Loucy (cell line): ENCODE data around the gene SNAPC1.

Source experiments
- H2AFZ ChIP-seq: fragments of 200-600 bp; sonication (generic); 2 replicates; pipeline ENCODE4 v1.6.0; 2016; ENCODE audit warnings: antibody characterized with exemption, mild to moderate bottlenecking, low read length, moderate library complexity
- H3F3A ChIP-seq: fragments of 200-600 bp; 2 replicates; pipeline ENCODE4 v1.6.0; 2016; ENCODE audit warnings: antibody characterized with exemption, low read depth, mild to moderate bottlenecking
- H3K27me3 ChIP-seq: fragments of 200-600 bp; sonication (generic); 2 replicates; pipeline ENCODE4 v1.6.1; 2014; ENCODE audit warnings: low read length, mild to moderate bottlenecking; ENCODE audit not compliant: insufficient read depth, poor library complexity, severe bottlenecking
- H3K36me3 ChIP-seq: fragments of 200-600 bp; sonication (generic); 2 replicates; pipeline ENCODE4 v1.6.1; 2016; ENCODE audit warnings: low read length; ENCODE audit not compliant: insufficient read depth
- H3K4me1 ChIP-seq: fragments of 200-600 bp; sonication (generic); 2 replicates; pipeline ENCODE4 v1.5.1; 2014; ENCODE audit warnings: low read length, mild to moderate bottlenecking; ENCODE audit not compliant: insufficient read depth, poor library complexity, severe bottlenecking
- H3K4me2 ChIP-seq: fragments of 200-600 bp; sonication (generic); 2 replicates; pipeline ENCODE4 v1.6.0; 2014; ENCODE audit warnings: antibody characterized with exemption, low read length, low read depth, mild to moderate bottlenecking; ENCODE audit not compliant: poor library complexity, severe bottlenecking
- H3K4me3 ChIP-seq: fragments of 200-600 bp; sonication (generic); 2 replicates; pipeline ENCODE4 v1.5.1; 2014; ENCODE audit warnings: low read length, mild to moderate bottlenecking, mixed read lengths; ENCODE audit not compliant: poor library complexity, severe bottlenecking
- H3K79me2 ChIP-seq: fragments of 200-600 bp; sonication (generic); 2 replicates; pipeline ENCODE4 v1.6.1; 2014; ENCODE audit warnings: low read length; ENCODE audit not compliant: insufficient read depth
- H3K9ac ChIP-seq: fragments of 200-600 bp; sonication (generic); 2 replicates; pipeline ENCODE4 v1.6.0; 2014; ENCODE audit warnings: mild to moderate bottlenecking, low read depth, low read length, moderate library complexity; ENCODE audit not compliant: poor library complexity, severe bottlenecking
- H3K9me2 ChIP-seq: fragments of 200-600 bp; sonication (generic); replicated peaks from 2 replicates; pipeline ENCODE4 v1.6.1; 2016; ENCODE audit warnings: low read depth, low read length, mixed read lengths
- H3K9me3 ChIP-seq: fragments of 200-600 bp; sonication (generic); 2 replicates; pipeline ENCODE4 v1.6.1; 2014; ENCODE audit warnings: mild to moderate bottlenecking, antibody characterized with exemption, low read length, low read depth; ENCODE audit not compliant: insufficient read depth
- H4K20me1 ChIP-seq: fragments of 200-600 bp; sonication (generic); 2 replicates; pipeline ENCODE4 v1.6.0; 2014; ENCODE audit warnings: antibody characterized with exemption, low read length, mild to moderate bottlenecking; ENCODE audit not compliant: insufficient read depth, poor library complexity, severe bottlenecking
- EZH2phosphoT487 ChIP-seq: fragments of 200-600 bp; IDR thresholded peaks from 2 replicates; pipeline ENCODE4 v1.6.1; 2018; ENCODE audit warnings: antibody characterized with exemption, mild to moderate bottlenecking, moderate library complexity, borderline replicate concordance
- TF ChIP-seq, protein P1 (sequence below): fragments of 200-600 bp; sonication (generic); conservative IDR thresholded peaks from 2 replicates; pipeline ENCODE4 v1.5.1; 2014; ENCODE audit warnings: mild to moderate bottlenecking, antibody characterized with exemption, low read length

Gene SNAPC1

DNA sequence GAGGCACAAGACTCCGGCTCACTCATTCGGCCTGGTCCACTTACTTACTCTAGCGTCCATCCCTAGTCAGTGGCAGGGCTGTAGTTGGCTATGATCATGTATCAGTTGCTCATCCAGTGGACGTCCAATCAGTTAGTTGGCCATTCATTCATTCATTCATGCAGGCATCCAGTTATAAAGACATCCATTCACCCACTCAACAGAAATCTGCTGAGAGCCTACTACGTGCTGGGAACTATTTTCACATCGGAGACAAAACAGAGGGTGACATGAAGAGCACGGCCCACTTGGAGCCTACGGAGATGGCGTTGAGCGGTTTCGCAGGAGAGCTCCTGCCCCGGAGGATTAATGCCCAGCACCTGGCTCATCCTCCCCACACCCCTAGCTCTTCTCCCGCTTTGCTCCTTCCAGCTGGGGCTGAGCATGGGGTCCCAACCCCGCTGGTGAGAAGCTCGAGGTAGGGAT is 49.7 kb downstream of the SNAPC1 start:
- Histone ChIP-seq H3K79me2 (no peaks in the 10 kb centered on the region), H3F3A (no peaks in the 10 kb centered on the region), H3K4me1 (no peaks in the 10 kb centered on the region), H3K9ac (no peak overlapping the region), H3K9me3 (no peaks in the 10 kb centered on the region), H3K36me3 (no peaks in the 10 kb centered on the region), H3K4me3 (no peak overlapping the region), H3K4me2 (no peak overlapping the region), H3K27me3 (no peaks in the 10 kb centered on the region), H3K9me2 (no peaks in the 10 kb centered on the region), H2AFZ (no peak overlapping the region), H4K20me1 (no peaks in the 10 kb centered on the region)
- TF ChIP-seq, protein P1, sequence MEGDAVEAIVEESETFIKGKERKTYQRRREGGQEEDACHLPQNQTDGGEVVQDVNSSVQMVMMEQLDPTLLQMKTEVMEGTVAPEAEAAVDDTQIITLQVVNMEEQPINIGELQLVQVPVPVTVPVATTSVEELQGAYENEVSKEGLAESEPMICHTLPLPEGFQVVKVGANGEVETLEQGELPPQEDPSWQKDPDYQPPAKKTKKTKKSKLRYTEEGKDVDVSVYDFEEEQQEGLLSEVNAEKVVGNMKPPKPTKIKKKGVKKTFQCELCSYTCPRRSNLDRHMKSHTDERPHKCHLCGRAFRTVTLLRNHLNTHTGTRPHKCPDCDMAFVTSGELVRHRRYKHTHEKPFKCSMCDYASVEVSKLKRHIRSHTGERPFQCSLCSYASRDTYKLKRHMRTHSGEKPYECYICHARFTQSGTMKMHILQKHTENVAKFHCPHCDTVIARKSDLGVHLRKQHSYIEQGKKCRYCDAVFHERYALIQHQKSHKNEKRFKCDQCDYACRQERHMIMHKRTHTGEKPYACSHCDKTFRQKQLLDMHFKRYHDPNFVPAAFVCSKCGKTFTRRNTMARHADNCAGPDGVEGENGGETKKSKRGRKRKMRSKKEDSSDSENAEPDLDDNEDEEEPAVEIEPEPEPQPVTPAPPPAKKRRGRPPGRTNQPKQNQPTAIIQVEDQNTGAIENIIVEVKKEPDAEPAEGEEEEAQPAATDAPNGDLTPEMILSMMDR = no peak
- TF ChIP-seq EZH2phosphoT487 = no peak

DNA sequence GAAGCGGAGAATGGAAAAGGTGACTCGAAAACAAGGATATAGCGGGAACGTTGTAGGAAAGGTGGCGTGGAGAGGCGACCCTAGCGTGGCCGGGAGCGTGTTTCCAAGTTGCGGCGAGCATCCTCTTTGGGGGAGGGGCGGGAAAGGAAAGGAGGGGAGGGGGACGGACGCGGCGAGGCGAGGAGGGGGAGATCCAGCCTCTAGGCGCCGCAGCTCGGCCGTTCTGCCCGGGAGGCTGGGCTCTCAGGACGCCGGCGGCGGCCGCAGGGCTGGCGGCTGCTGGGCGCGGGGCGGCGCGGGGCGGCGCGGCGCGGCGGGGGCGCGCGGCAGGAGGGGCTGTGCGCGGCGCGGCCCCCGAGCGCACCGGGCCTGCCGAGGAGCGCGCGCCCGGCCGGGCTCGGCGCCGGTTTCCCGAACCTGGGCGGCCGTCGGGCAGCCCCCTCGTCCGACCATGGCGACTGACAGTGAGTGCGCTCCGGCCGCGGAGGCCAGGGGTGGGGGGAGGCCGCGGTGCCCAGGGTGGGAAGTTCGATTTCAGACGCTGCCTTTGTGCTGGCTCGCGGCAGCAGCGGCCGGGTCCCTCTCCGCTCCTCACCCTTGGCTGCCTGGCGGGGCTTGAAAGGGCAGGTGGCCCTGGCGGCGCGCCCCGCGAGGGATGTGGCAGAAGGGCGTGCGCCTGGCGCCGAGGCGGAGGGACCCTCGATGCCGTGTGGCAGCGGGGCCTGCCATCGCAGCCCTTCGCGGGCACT is 50.3 kb downstream of the SNAPC1 start, which contains the start of gene SYT16:
Gene SYT16 (plus strand): TSS at position 357 of the 749 bp plus-strand sequence.
- Histone ChIP-seq H3K4me3 (no peak within 1 kb of the TSS), H3K79me2 (no peaks in the 10 kb centered on the region), H3K9ac (no peak within 1 kb of the TSS), H3K27me3 (no peaks in the 10 kb centered on the region), H3K4me1 (no peaks in the 10 kb centered on the region), H3F3A (no peaks in the 10 kb centered on the region), H3K9me2 (no peaks in the 10 kb centered on the region), H4K20me1 (no peaks in the 10 kb centered on the region), H3K36me3 (no peaks in the 10 kb centered on the region), H3K4me2 (no peak within 1 kb of the TSS), H3K9me3 (no peaks in the 10 kb centered on the region), H2AFZ (no peak within 1 kb of the TSS)
- TF ChIP-seq, protein P1 = no peak
- TF ChIP-seq EZH2phosphoT487 = no peak

DNA sequence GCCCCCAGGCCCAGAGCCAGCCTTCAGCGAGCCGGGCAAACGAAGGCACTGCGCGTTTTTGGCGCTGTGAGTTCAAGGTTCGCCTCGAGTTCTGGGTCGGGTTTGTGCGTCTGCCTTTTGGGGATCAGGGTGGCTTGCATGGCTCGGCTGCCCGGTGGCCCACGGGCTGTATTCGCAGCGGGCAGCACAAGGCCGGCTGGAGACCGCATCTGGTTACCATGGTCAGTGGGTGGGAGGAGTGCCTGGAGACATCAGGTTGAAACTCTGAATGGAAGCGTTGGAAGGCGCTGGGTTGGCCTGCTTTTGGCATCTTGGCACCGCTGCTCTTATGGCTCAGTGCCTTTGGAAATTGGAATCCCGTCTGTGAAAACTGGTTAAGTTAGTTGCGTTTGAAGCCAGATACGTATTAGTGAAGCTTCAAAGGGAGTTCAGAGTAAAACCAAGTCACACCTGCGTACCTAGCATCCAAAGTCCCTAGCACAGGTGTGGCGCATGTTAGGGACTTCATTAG is 50.9 kb downstream of the SNAPC1 start:
- Histone ChIP-seq H3K4me1 (no peaks in the 10 kb centered on the region), H3K4me2 (no peak overlapping the region), H3K36me3 (no peaks in the 10 kb centered on the region), H2AFZ (no peak overlapping the region), H4K20me1 (no peaks in the 10 kb centered on the region), H3K9me3 (no peaks in the 10 kb centered on the region), H3F3A (no peaks in the 10 kb centered on the region), H3K79me2 (no peaks in the 10 kb centered on the region), H3K9ac (no peak overlapping the region), H3K4me3 (no peak overlapping the region), H3K9me2 (no peaks in the 10 kb centered on the region), H3K27me3 (no peaks in the 10 kb centered on the region)
- TF ChIP-seq, protein P1 = no peak
- TF ChIP-seq EZH2phosphoT487 = no peak
